Measurements from ENCODE around the gene NF2. TPM values are rescaled to one million over a fixed set of nuclear protein-coding genes. Genes with fewer than 3 reads are reported as not detected.
A peak's percentile ranks its signal among the peaks of the same experiment; 100 is the strongest.

Gene NF2
- total RNA-seq, 1 experiment from 2014 or later: 50.9 TPM

DNA sequence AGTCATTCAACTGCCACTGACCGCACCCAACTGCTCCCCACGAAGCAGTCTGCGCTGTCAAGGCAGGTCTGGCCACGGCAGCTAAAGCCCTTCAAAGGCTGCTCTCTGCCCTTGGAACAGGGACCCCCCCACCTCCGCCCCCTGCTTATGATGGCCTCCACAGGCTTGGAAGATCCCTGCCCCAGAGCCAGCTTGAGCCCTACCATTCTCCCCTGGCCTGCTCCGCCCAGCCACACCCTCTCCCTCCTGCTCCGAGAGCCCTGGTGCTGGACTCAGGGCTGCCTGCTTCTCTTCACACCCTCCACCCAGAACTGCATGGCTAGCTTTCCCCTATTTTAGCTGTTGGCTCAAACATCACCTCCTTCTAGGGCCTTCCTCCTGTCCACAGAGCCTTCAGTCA is 144.4 kb downstream of the NF2 start:
- no peak overlapping the region for H2AK5ac ChIP-seq (ENCODE audit: insufficient read length, low read length)
- no peak overlapping the region for H3K18ac ChIP-seq (ENCODE audit: insufficient read length, low read depth, low read length)
- H2BK120ac ChIP-seq (ENCODE audit: low read depth, low read length, poor library complexity, severe bottlenecking): no peak overlapping the region
- no peaks in the 10 kb centered on the region for H3K9me3 ChIP-seq (ENCODE audit: control insufficient read depth, low read depth, low read length)
- no peak overlapping the region for H2BK5ac ChIP-seq (ENCODE audit: insufficient read length, low read length)
- TF ChIP-seq, protein P1, sequence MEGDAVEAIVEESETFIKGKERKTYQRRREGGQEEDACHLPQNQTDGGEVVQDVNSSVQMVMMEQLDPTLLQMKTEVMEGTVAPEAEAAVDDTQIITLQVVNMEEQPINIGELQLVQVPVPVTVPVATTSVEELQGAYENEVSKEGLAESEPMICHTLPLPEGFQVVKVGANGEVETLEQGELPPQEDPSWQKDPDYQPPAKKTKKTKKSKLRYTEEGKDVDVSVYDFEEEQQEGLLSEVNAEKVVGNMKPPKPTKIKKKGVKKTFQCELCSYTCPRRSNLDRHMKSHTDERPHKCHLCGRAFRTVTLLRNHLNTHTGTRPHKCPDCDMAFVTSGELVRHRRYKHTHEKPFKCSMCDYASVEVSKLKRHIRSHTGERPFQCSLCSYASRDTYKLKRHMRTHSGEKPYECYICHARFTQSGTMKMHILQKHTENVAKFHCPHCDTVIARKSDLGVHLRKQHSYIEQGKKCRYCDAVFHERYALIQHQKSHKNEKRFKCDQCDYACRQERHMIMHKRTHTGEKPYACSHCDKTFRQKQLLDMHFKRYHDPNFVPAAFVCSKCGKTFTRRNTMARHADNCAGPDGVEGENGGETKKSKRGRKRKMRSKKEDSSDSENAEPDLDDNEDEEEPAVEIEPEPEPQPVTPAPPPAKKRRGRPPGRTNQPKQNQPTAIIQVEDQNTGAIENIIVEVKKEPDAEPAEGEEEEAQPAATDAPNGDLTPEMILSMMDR (conservative IDR thresholded peaks at IDR 0.05): no peak
- DNase-seq: no peak
- no peak overlapping the region for H2BK12ac ChIP-seq (ENCODE audit: insufficient read length, low read depth, low read length)
- H3K79me1 ChIP-seq (ENCODE audit: insufficient read depth, low read depth, low read length, poor library complexity, severe bottlenecking): no peaks in the 10 kb centered on the region
- no peak overlapping the region for H4K8ac ChIP-seq (replicated peaks; ENCODE audit: insufficient read length, low read depth, low read length)
- H3K23ac ChIP-seq (ENCODE audit: insufficient read length, low read depth, low read length): no peak overlapping the region
- no peak overlapping the region for H2AFZ ChIP-seq (ENCODE audit: low read length)
- no peaks in the 10 kb centered on the region for H3K27me3 ChIP-seq (ENCODE audit: insufficient read depth, low read length)
- H3K14ac ChIP-seq (ENCODE audit: insufficient read depth, low read length): no peak overlapping the region
- Mint-ChIP-seq H3K27ac (peak overlapping the region in 1 of 3 experiments; percentile 47; a peak in 1 of 7 replicates), H3K27me3 (ENCODE audit: low read depth) (no peaks in the 10 kb centered on the region), H3K9me3 (no peaks in the 10 kb centered on the region), H3K4me1 (peaks cover 0 to 6% of the 10 kb centered on the region in 2 experiments; a peak in 3 of 4 replicates), H3K4me3 (no peak overlapping the region), H3K36me3 (ENCODE audit: insufficient read depth in 1 of 3, low read depth in 3 of 3) (peaks cover 1 to 4% (median 3%) of the 10 kb centered on the region in 3 experiments; a peak in 5 of 7 replicates)
- no peak overlapping the region for H4K91ac ChIP-seq (ENCODE audit: insufficient read length, low read depth, low read length)
- H3K4me1 ChIP-seq (ENCODE audit: insufficient read depth, low read length): no peaks in the 10 kb centered on the region
- no peak overlapping the region for H3K56ac ChIP-seq (ENCODE audit: insufficient read length, low read depth, low read length)
- H3K23me2 ChIP-seq (ENCODE audit: insufficient read length, low read depth, low read length, poor library complexity, severe bottlenecking): no peaks in the 10 kb centered on the region
- no peak overlapping the region for H2BK15ac ChIP-seq (ENCODE audit: low read depth, low read length)
- no peak overlapping the region for H3K27ac ChIP-seq (ENCODE audit: insufficient read length, low read depth, low read length)
- H3K79me2 ChIP-seq (ENCODE audit: insufficient read depth, low read length): no peaks in the 10 kb centered on the region
- no peak overlapping the region for H3K9ac ChIP-seq (ENCODE audit: extremely low read depth, insufficient read length, low read length)
- no peak overlapping the region for H4K5ac ChIP-seq (ENCODE audit: insufficient read length, low read depth, low read length)
- no CpG with 5 or more reads among the region's 7 CpGs for WGBS (ENCODE audit: extremely low coverage, insufficient read length, low lambda C conversion rate)
- H3T11ph ChIP-seq (ENCODE audit: low read length): no peak overlapping the region
- no peak overlapping the region for H3K4ac ChIP-seq (ENCODE audit: low read depth, low read length)
- H2BK20ac ChIP-seq (ENCODE audit: low read depth, low read length, poor library complexity, severe bottlenecking): no peak overlapping the region
- no peaks in the 10 kb centered on the region for H4K20me1 ChIP-seq (ENCODE audit: control insufficient read depth, insufficient read depth, insufficient read length)
- H3K4me2 ChIP-seq (ENCODE audit: insufficient read depth, insufficient read length, low read length): no peak overlapping the region

Other genes with a start within 250 kb of the NF2 start
- 64.0 and 67.4 TPM in 2 replicates for gene AP1B1, start 215.1 kb upstream of the NF2 start, total RNA-seq (2021)
- not detected in 2 replicates for gene RFPL1, start 165.1 kb upstream of the NF2 start, total RNA-seq (2021)
- 5.7 and 5.8 TPM in 2 replicates for gene NEFH, start 123.4 kb upstream of the NF2 start, total RNA-seq (2021)
- gene THOC5, start 49.9 kb upstream of the NF2 start, total RNA-seq (2021): 68.2 and 71.8 TPM in 2 replicates
- gene NIPSNAP1, start 22.5 kb upstream of the NF2 start, total RNA-seq (2021): 169 and 171 TPM in 2 replicates
- gene CABP7, start 116.4 kb downstream of the NF2 start, total RNA-seq (2021): 0.81 and 0.83 TPM in 2 replicates
- gene ZMAT5, start 163.4 kb downstream of the NF2 start, total RNA-seq (2021): 13.4 and 13.9 TPM in 2 replicates
- gene UQCR10, start 163.7 kb downstream of the NF2 start, total RNA-seq (2021): 116 and 124 TPM in 2 replicates
- 46.5 and 48.2 TPM in 2 replicates for gene ASCC2, start 234.6 kb downstream of the NF2 start, total RNA-seq (2021)

Measured in H9 (cell line).